Thyroid gland (tissue), 4 donors: ENCODE measurements around the gene SHISAL1. TPM values are rescaled to one million over a fixed set of nuclear protein-coding genes. Genes with fewer than 3 reads are reported as not detected.

Experiments used
- DNase-seq, 2 donors: peaks; one replicate each; pipeline ENCODE4 v3.0.0-alpha.2; 2019
- H3K27ac ChIP-seq, 3 donors: fragments of 200-600 bp; sonication (generic); 1 replicate in 2 of 3; 2 replicates in 1 of 3; pipeline ENCODE4 v1.5.1; 2016 to 2019; ENCODE audit warnings: mild to moderate bottlenecking in 1 of 3, moderate library complexity in 1 of 3
- H3K27me3 ChIP-seq: fragments of 200-600 bp; sonication (generic); one replicate; pipeline ENCODE4 v1.5.1; 2019
- H3K36me3 ChIP-seq, 2 donors: fragments of 200-600 bp; sonication (generic); one replicate each; pipeline ENCODE4 v1.5.1; 2016 to 2019
- H3K4me1 ChIP-seq, 2 donors: fragments of 200-600 bp; sonication (generic); one replicate each; pipeline ENCODE4 v1.5.1; 2017 to 2019
- H3K4me3 ChIP-seq, 3 donors: fragments of 200-600 bp; sonication (generic); replicated peaks in 1 of 3; 1 replicate in 2 of 3; 2 replicates in 1 of 3; pipeline ENCODE4 v1.5.1; 2016; ENCODE audit warnings: mild to moderate bottlenecking in 1 of 3
- H3K9me3 ChIP-seq: fragments of 200-600 bp; sonication (generic); one replicate; pipeline ENCODE4 v1.5.1; 2017
- CTCF ChIP-seq, 6 experiments: fragments of 200-600 bp in 3 of 6; fragments of 450-650 bp in 3 of 6; sonication (generic) in 3 of 6; IDR thresholded peaks; one replicate each; pipeline ENCODE4 v1.5.1; 2016 to 2019; ENCODE audit warnings: antibody characterized with exemption in 6 of 6, mild to moderate bottlenecking in 2 of 6, inconsistent platforms in 1 of 6, moderate library complexity in 1 of 6
- POLR2A ChIP-seq, 2 donors: fragments of 450-650 bp; IDR thresholded peaks; one replicate each; pipeline ENCODE4 v1.6.1; 2017; ENCODE audit warnings: antibody characterized with exemption in 2 of 2, mild to moderate bottlenecking in 2 of 2, moderate library complexity in 1 of 2
- WGBS, 2 donors: methylation state at CpG; one replicate each; pipeline ENCODE4 v1.1.5; 2017; 5-methylcytosine and 5-hydroxymethylcytosine counted together
- intact Hi-C: fragments of 100-400 bp; cut with DNase I; formaldehyde crosslinking; loops from one replicate; pipeline ENCODE4 v1.15.1; 2023
- total RNA-seq, 4 donors: library from RNA; depleted of rRNA; stranded (reverse); fragments of >200 nt; gene quantifications; one replicate each; pipeline ENCODE4 v1.2.3, GENCODE V29; 2016

SHISAL1 gene
- total RNA-seq, 4 donors from 2014 or later: 0.22 to 1.9 (median 1.0) TPM

GRCh38 chr22:44348971-44349560 lies 36.3 kb upstream of the SHISAL1 start:
- Histone ChIP-seq H3K27me3 (no peaks in the 10 kb centered on the region), H3K9me3 (no peaks in the 10 kb centered on the region), H3K4me1 (peaks cover 0 to 5% of the 10 kb centered on the region in 2 donors), H3K36me3 (no peaks in the 10 kb centered on the region), H3K27ac (no peak overlapping the region), H3K4me3 (no peak overlapping the region)
- no peak for TF ChIP-seq POLR2A (IDR thresholded peaks at IDR 0.05)
- no peak for TF ChIP-seq CTCF (IDR thresholded peaks at IDR 0.05)
- DNase-seq: no peak
- WGBS, 2 donors: 68 to 84% methylated on average over 13 to 19 of the region's 19 CpGs
- intact Hi-C loops: no loop called here

- Histone ChIP-seq H3K4me3 (no peak overlapping the region), H3K4me1 (peaks cover 0 to 5% of the 10 kb centered on the region in 2 donors), H3K9me3 (no peaks in the 10 kb centered on the region), H3K36me3 (no peaks in the 10 kb centered on the region), H3K27ac (no peak overlapping the region), H3K27me3 (no peaks in the 10 kb centered on the region)
- intact Hi-C loops: no loop called here
- WGBS, 2 donors: 84 to 87% methylated on average over 3 to 6 of the region's 6 CpGs
- DNase-seq: no peak
- no peak for TF ChIP-seq CTCF (IDR thresholded peaks at IDR 0.05)
- TF ChIP-seq POLR2A (IDR thresholded peaks at IDR 0.05): no peak
Measured at GRCh38 chr22:44347549-44347948, 34.8 kb upstream of the SHISAL1 start.

- WGBS, 2 donors: 80 to 92% methylated on average over 9 of the region's 10 CpGs
Measured at GRCh38 chr22:44347080-44347479, 34.3 kb upstream of the SHISAL1 start.

GRCh38 chr22:44345872-44346271 lies 33.1 kb upstream of the SHISAL1 start:
- 85 to 88% methylated on average over 3 of the region's 3 CpGs for WGBS, 2 donors
- no peak for TF ChIP-seq POLR2A (IDR thresholded peaks at IDR 0.05)
- no peak for TF ChIP-seq CTCF (IDR thresholded peaks at IDR 0.05)
- no peak for DNase-seq
- Histone ChIP-seq H3K36me3 (no peaks in the 10 kb centered on the region), H3K4me1 (peaks cover 0 to 5% of the 10 kb centered on the region in 2 donors), H3K9me3 (no peaks in the 10 kb centered on the region), H3K4me3 (no peak overlapping the region), H3K27me3 (no peaks in the 10 kb centered on the region), H3K27ac (no peak overlapping the region)
- intact Hi-C loops: no loop called here

More at GRCh38 chr22:44347080-44347479, 34.3 kb upstream of the SHISAL1 start:
- DNase-seq: no peak
- Histone ChIP-seq H3K4me3 (no peak overlapping the region), H3K27me3 (no peaks in the 10 kb centered on the region), H3K27ac (no peak overlapping the region), H3K36me3 (no peaks in the 10 kb centered on the region), H3K4me1 (peaks cover 0 to 5% of the 10 kb centered on the region in 2 donors), H3K9me3 (no peaks in the 10 kb centered on the region)
- TF ChIP-seq POLR2A (IDR thresholded peaks at IDR 0.05) (no peak), CTCF (IDR thresholded peaks at IDR 0.05) (no peak)
- intact Hi-C loops: no loop called here

GRCh38 chr22:44344407-44344806 lies 31.7 kb upstream of the SHISAL1 start:
- H3K4me3 ChIP-seq: no peak overlapping the region
- no peaks in the 10 kb centered on the region for H3K36me3 ChIP-seq
- intact Hi-C loops: no loop called here
- WGBS, 2 donors: 43 to 50% methylated on average over 11 of the region's 11 CpGs
- H3K27me3 ChIP-seq: no peaks in the 10 kb centered on the region
- H3K4me1 ChIP-seq: peaks cover 0 to 4% of the 10 kb centered on the region in 2 donors
- no peaks in the 10 kb centered on the region for H3K9me3 ChIP-seq
- no peak for DNase-seq
- H3K27ac ChIP-seq: no peak overlapping the region
- TF ChIP-seq POLR2A (IDR thresholded peaks at IDR 0.05) (no peak), CTCF (IDR thresholded peaks at IDR 0.05) (no peak)
